Measurements from ENCODE around the gene TEX11. TPM values are rescaled to one million over a fixed set of nuclear protein-coding genes. Genes with fewer than 3 reads are reported as not detected.

Gene TEX11
- total RNA-seq, 2 experiments from 2014 or later, result not detected

DNA sequence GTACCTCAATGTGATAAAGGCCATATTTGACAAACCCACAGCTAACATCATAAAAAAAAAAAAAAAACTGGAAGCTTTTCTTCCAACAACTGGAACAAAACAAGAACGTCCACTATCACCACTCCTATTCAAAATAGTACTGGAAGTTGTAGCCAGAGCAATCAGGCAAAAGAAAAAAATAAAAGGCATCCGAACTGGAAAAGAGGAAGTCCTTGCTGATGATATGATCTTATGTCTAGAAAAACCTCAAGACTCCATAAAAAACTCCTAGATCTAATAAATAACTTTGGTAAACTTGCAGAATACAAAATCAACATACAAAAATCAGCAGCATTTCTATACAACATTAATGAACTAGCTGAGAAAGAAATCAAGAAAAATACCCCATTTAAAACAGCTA, 134.3 kb downstream of the TEX11 start:
- H4K20me1 ChIP-seq (ENCODE audit: insufficient read depth, low read length), result no peaks in the 10 kb centered on the region
- no peaks in the 10 kb centered on the region for H3K79me2 ChIP-seq (ENCODE audit: insufficient read depth, low read depth, low read length)
- ChIA-PET CTCF (ENCODE audit: unreplicated experiment) (no interaction called here), POLR2A (no interaction called here)
- DNase-seq (ENCODE audit: low spot score), result no peak
- no peaks in the 10 kb centered on the region for H3K36me3 ChIP-seq (ENCODE audit: insufficient read depth, low read length)
- no peak overlapping the region for H3K4me3 ChIP-seq (ENCODE audit: low read depth, low read length, poor library complexity, severe bottlenecking)
- H2AFZ ChIP-seq (ENCODE audit: low read length), result no peak overlapping the region
- no peak for TF ChIP-seq EZH2phosphoT487 (IDR thresholded peaks at IDR 0.05; ENCODE audit: borderline replicate concordance, low read depth, low read length)
- TF ChIP-seq, protein P1, sequence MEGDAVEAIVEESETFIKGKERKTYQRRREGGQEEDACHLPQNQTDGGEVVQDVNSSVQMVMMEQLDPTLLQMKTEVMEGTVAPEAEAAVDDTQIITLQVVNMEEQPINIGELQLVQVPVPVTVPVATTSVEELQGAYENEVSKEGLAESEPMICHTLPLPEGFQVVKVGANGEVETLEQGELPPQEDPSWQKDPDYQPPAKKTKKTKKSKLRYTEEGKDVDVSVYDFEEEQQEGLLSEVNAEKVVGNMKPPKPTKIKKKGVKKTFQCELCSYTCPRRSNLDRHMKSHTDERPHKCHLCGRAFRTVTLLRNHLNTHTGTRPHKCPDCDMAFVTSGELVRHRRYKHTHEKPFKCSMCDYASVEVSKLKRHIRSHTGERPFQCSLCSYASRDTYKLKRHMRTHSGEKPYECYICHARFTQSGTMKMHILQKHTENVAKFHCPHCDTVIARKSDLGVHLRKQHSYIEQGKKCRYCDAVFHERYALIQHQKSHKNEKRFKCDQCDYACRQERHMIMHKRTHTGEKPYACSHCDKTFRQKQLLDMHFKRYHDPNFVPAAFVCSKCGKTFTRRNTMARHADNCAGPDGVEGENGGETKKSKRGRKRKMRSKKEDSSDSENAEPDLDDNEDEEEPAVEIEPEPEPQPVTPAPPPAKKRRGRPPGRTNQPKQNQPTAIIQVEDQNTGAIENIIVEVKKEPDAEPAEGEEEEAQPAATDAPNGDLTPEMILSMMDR (conservative IDR thresholded peaks at IDR 0.05; ENCODE audit: low read length), result no peak
- intact Hi-C loops (cut with micrococcal nuclease; ENCODE audit: unreplicated experiment), result no loop called here
- no peak overlapping the region for H3K27ac ChIP-seq (ENCODE audit: low read depth, low read length, poor library complexity, severe bottlenecking)
- no TSS peak for BruUV-seq (replicated peaks)
- no peaks in the 10 kb centered on the region for H3K4me1 ChIP-seq (ENCODE audit: insufficient read depth, low read length, poor library complexity, severe bottlenecking)
- H3K9me3 ChIP-seq (ENCODE audit: low read length), result no peaks in the 10 kb centered on the region
- no peaks in the 10 kb centered on the region for H3K9me2 ChIP-seq (ENCODE audit: insufficient read depth, low read length)
- no peak overlapping the region for H3K4me2 ChIP-seq (ENCODE audit: low read length)

GRCh38 chrX:70769659-70770227, 138.8 kb downstream of the TEX11 start:
- ChIA-PET POLR2A (no interaction called here), CTCF (ENCODE audit: unreplicated experiment) (no interaction called here)
- Histone ChIP-seq H3K4me2 (ENCODE audit: low read length) (no peak overlapping the region), H3K9me2 (ENCODE audit: insufficient read depth, low read length) (no peaks in the 10 kb centered on the region), H4K20me1 (ENCODE audit: insufficient read depth, low read length) (no peaks in the 10 kb centered on the region), H3K9me3 (ENCODE audit: low read length) (no peaks in the 10 kb centered on the region), H2AFZ (ENCODE audit: low read length) (no peak overlapping the region), H3K79me2 (ENCODE audit: insufficient read depth, low read depth, low read length) (no peaks in the 10 kb centered on the region), H3K4me1 (ENCODE audit: insufficient read depth, low read length, poor library complexity, severe bottlenecking) (no peaks in the 10 kb centered on the region), H3K4me3 (ENCODE audit: low read depth, low read length, poor library complexity, severe bottlenecking) (no peak overlapping the region), H3K27ac (ENCODE audit: low read depth, low read length, poor library complexity, severe bottlenecking) (no peak overlapping the region), H3K36me3 (ENCODE audit: insufficient read depth, low read length) (no peaks in the 10 kb centered on the region)
- no peak for TF ChIP-seq EZH2phosphoT487 (IDR thresholded peaks at IDR 0.05; ENCODE audit: borderline replicate concordance, low read depth, low read length)
- TF ChIP-seq, protein P1 (conservative IDR thresholded peaks at IDR 0.05; ENCODE audit: low read length), result peak; percentile 73
- DNase-seq (ENCODE audit: low spot score), result peak; percentile 10
- BruUV-seq (replicated peaks), result no TSS peak
- intact Hi-C loops (cut with micrococcal nuclease; ENCODE audit: unreplicated experiment), result no loop called here

DNA sequence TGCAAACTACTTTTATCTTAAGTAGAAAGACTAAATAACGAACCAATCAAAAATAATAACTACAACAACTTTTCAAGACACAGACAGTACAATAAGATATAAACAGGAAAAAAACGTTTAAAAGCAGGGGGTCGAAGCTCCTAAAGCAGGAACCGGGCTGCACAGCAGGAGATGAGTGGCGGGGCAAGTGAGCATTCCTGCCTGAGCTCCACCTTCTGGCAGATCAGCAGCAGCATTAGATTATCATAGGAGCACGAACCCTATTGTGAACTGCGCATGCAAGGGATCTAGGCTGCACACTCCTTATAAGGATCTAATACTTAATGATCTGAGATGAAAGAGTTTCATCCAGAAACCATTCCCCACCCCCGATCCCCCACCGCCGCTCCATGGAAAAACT, 146.2 kb downstream of the TEX11 start:
- Histone ChIP-seq H3K4me3 (ENCODE audit: low read depth, low read length, poor library complexity, severe bottlenecking) (no peak overlapping the region), H3K36me3 (ENCODE audit: insufficient read depth, low read length) (no peaks in the 10 kb centered on the region), H3K4me1 (ENCODE audit: insufficient read depth, low read length, poor library complexity, severe bottlenecking) (no peaks in the 10 kb centered on the region), H3K9me2 (ENCODE audit: insufficient read depth, low read length) (no peaks in the 10 kb centered on the region), H2AFZ (ENCODE audit: low read length) (no peak overlapping the region), H3K4me2 (ENCODE audit: low read length) (no peak overlapping the region), H4K20me1 (ENCODE audit: insufficient read depth, low read length) (no peaks in the 10 kb centered on the region), H3K9me3 (ENCODE audit: low read length) (no peaks in the 10 kb centered on the region), H3K79me2 (ENCODE audit: insufficient read depth, low read depth, low read length) (no peaks in the 10 kb centered on the region), H3K27ac (ENCODE audit: low read depth, low read length, poor library complexity, severe bottlenecking) (no peak overlapping the region)
- intact Hi-C loops (cut with micrococcal nuclease; ENCODE audit: unreplicated experiment), result no loop called here
- BruUV-seq (replicated peaks), result no TSS peak
- POLR2A ChIA-PET, result no interaction called here
- CTCF ChIA-PET (ENCODE audit: unreplicated experiment), result no interaction called here
- DNase-seq (ENCODE audit: low spot score), result no peak
- no peak for TF ChIP-seq EZH2phosphoT487 (IDR thresholded peaks at IDR 0.05; ENCODE audit: borderline replicate concordance, low read depth, low read length)
- TF ChIP-seq, protein P1 (conservative IDR thresholded peaks at IDR 0.05; ENCODE audit: low read length), result no peak
